Measurements from ENCODE around the gene GRIK2.

DNA sequence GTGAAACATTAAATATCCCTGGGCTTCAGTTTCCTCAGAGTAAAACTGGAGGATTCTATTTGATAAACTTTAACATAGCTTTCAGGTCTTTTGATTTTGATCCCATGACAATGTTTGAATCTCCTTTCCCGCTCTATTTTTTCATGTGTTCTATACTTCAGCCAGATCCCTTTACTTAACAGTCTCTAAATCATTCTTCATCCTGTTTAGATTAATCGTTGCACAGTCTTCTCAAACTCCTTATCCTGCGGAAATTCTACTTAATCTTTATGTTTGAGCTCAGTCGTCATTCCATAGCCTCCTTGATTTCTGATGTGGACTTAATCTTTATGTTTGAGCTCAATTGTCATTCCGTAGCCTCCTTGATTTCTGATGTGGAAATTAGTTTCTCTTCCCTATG, 57.4 kb downstream of the GRIK2 start:
- TF ChIP-seq, protein P1, sequence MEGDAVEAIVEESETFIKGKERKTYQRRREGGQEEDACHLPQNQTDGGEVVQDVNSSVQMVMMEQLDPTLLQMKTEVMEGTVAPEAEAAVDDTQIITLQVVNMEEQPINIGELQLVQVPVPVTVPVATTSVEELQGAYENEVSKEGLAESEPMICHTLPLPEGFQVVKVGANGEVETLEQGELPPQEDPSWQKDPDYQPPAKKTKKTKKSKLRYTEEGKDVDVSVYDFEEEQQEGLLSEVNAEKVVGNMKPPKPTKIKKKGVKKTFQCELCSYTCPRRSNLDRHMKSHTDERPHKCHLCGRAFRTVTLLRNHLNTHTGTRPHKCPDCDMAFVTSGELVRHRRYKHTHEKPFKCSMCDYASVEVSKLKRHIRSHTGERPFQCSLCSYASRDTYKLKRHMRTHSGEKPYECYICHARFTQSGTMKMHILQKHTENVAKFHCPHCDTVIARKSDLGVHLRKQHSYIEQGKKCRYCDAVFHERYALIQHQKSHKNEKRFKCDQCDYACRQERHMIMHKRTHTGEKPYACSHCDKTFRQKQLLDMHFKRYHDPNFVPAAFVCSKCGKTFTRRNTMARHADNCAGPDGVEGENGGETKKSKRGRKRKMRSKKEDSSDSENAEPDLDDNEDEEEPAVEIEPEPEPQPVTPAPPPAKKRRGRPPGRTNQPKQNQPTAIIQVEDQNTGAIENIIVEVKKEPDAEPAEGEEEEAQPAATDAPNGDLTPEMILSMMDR (IDR thresholded peaks at IDR 0.05) = no peak
- no peak for TF ChIP-seq POLR2A (IDR thresholded peaks at IDR 0.05)
- no peak for TF ChIP-seq POLR2AphosphoS5 (IDR thresholded peaks at IDR 0.05)
